NCI-H1930 (cell line): ENCODE data around the gene MGAT5B.
"Not testable (repeated sequence)": the region's sequence is repeated elsewhere in the genome, so short reads cannot be mapped to it uniquely, and the experiment has no call there.

Experiments used
- DNase-seq, 2 experiments: peaks; one replicate each; lab custom pipeline; 2025; lab: John Stamatoyannopoulos, UW

MGAT5B gene

DNA sequence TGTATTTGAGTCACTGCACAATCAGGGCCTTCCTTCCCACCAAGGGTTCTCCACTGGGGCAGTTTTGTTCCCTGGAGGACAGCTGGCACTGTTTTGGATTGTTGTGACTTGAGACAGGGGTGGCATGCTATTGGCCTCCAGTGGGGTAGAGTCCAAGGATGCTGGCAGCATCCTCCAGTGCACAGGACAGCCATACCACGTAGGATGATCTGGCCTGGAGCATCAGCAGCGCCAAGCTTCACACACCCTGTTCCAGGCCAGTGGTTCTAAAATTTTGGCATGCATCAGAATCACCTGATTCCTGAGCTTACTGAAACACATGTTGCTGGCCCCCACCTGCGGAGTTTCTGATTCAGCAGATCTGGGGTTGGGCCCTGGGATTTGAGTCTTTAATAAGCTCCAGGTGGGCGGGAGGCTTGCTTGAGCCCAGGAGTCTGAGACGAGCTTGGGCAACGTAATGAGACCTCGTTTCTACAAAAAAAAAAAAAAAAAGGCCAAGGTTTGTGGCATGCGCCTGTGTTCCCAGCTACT lies 83.2 kb downstream of the MGAT5B start:
- DNase-seq = no peak

DNA sequence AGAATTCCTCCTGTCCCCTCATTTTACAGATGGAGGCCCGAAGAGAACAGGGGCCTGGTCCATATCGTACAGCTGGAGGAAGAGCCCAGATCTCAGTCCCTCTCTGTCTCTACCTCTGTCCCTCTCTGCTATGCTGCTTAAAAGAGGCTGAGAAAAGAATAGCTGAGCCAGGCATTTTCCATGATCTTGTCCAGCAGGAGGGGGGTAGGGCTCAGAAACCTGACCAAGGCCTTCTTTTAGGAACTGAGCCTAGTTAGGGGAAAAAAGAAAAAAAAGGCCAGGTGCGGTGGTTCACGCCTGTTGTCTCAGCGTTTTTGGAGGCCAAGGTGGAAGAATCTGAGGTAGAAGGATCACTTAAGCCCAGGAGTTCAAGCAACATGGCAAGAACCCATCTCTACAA lies 84.2 kb downstream of the MGAT5B start:
- DNase-seq = no peak

DNA sequence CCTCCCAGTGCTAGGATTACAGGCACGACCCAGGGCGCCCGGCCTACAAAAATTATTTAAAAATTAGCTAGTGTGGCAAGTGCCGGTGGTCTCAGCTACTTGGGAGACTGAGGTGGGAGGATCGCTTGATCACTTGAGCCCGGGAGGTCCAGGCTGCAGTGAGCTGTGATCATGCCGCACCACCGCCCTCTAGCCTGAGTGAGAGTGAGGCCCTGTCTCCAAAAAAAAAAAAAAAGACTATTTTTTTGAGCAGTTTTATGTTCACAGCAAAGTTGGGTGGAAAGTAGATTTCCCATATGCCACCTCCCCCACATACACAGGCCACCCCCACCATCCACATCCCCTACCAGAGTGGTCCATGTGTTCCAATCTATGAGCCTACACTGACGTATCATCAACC lies 84.9 kb downstream of the MGAT5B start:
- DNase-seq = no peak

DNA sequence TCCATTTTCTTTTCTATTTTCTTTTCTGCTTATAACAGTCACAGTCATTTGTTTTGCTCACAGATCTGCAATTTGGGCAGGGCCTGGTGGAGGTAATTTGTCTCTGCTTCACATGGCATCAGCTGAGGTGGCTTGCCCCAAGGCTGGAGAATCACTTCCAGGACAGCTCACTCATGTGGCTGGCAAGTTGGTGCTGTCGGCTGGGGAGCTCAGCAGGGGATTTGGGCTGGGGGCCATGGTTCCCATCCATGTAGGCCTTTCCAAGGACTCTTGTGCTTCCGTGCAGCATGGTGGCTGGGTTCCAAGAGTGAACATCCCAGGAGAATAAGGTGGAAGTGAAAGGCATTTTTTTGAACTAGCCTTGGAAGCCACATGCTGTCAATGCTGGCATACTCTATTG lies 85.7 kb downstream of the MGAT5B start:
- DNase-seq = no peak

DNA sequence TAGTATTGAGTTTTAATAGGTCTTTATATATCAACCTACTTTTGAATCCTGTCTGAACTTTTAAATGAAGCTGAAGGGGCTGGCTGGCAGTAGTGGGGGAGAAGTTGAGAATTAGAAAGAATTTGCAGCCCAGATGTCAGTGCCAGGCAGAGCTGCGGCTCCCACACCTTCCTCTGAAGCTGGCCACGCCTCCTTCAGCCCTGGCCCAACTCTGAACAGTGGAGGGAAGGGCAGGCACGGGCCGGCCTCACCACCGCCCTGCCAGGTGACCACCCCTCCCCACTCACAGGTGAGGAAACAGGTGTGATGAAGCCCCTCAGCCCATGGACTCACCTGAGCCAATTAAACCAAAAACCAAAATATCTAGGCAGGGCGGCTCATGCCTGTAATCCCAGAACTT lies 87.0 kb downstream of the MGAT5B start:
- DNase-seq = no peak

DNA sequence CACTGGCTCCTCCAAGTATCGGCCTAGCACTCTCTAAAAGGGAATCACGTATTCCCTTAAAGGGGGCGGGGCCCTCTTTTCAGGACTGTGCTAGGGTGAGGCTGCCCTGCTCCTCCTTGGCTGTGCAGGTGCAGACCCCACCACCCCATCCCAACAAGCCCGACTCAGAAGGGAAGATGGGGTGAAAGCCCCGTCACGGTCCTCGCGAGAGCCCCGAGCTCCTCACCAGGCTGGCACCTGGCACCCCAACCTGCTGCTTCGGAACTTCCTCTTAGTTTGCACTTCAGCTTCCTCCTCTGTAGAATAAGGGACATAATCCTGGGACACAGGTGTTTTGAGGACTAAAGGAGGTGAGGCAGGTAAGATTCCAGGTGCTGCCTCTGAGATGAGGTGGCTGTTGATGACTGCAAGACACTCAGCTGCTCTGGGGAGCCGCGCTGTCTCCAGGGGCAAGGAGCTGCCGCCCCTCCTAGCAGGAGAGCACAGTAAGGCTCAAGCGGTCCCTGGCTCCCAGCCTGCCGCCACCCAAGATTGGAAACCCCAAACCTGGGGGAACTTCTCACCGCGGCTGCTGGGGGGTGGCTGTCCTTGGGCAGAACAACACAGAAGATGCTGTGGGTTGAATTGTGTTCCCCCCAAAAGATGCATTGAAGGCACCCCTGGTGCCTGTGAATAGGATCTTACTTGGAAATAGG lies 88.8 kb downstream of the MGAT5B start:
- DNase-seq = no peak

DNA sequence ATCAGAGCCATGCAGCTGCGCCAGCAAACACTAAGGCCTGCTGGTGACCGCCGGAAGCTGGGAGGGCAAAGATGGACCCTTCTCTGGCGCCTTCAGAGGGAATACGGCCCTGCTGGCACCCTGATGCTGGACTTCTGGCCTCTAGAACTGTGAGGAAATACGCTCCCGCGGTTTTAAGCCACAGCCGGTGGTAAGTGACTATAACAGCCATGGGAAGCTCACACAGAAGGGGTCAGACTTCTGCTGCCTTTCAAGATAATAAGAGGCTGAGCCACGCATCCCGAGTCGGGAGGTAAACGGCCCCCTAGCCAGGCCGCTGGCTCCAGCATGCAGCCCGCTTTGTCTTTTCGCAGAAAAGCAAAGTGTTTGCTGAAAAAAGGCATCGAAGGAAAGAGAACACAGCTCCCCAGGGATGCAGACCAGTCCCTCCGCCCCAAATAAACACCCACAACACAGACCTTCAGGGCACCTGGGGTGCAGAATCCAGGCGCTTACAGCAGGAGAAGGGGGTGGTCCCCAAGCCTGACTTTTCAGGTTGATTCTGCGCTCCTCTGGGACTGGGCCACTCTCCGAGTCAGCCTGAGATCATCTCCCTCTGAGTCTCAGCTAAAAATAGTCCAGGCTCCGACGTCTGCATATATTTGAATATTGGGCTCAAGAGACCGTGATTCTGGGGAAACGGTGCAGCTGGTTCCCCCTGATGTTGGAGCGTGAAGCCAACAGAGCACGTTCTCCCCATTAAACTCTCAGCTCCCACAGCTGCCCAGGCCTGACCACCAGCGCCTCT lies 89.7 kb downstream of the MGAT5B start:
- DNase-seq = no peak

DNA sequence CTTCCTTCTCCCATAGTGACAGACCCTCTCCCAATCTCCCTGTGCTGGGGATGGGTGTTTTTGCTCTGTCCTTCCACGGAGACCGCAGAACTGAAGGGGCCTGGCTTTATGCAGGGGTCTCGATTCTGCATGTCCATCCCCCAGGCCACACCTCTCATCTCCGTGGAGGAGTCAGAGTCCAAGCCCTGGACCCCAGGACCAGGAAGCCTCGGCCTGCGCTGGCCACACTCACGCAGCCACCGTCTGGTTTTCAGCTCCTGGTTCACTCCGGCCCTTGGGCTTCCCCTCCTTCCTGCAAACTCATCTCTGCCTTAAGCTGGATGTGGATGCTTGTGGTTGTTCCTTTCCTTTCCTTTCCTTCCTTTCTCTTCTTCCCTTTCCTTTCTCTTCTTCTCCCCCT lies 90.8 kb downstream of the MGAT5B start:
- no peak for DNase-seq

DNA sequence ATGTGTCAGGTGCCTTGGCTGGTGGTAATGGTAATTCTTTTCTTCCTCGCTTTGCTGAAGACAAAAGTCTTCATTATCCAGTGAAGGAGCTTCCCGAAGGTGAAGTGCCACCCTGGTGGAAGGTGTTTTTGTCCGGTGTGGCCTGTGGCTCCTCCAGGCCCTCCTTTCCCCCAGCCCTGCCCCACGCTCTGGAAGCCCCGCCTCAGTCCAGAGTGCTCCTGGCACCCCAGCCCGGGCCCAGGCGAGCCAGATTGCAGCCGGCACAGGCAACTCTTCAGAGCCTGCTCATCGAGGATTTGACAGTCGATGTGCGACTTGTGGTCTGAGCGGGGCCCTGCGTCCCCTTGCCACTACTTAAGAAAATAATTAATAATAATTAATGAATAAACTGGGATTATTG lies 93.7 kb downstream of the MGAT5B start:
- no peak for DNase-seq

DNA sequence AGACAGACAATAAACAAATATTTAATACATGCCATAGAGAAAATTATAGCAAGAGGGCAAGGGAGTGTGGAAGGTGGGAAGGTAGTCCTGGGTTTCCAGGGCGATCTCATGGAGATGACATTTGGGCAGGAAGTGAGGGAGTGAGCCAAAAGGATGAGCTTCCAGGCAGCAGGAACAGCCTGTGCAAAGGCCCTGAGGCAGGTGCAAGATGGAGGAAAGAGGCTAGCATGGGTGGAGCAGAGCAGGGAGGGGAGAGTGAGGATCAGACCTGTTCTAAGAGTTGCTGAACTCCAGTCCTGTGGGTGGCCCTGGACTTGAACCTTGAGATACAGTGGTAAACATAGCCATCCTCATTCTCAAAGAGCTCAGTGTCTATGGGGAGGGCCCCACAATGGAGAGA lies 94.7 kb downstream of the MGAT5B start:
- DNase-seq = no peak

DNA sequence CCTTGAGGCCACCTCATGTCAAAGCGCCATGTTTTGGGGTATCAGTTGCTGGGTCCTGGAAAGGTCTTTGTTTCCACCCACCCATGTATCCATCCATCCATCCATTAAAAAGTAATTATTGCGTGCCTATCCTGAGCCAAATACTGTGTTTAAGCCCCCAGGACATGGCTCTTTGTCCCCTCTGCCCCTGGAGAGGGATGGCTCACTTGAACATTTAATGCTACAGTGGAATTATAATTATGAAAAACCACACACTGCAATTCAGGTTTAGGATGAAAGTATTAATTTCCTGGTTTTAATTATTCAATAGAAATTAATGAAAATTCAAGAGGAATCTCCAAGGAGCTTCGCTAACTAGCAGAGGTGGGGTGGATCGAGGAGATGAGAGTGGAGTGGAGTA lies 97.8 kb downstream of the MGAT5B start:
- no peak for DNase-seq

DNA sequence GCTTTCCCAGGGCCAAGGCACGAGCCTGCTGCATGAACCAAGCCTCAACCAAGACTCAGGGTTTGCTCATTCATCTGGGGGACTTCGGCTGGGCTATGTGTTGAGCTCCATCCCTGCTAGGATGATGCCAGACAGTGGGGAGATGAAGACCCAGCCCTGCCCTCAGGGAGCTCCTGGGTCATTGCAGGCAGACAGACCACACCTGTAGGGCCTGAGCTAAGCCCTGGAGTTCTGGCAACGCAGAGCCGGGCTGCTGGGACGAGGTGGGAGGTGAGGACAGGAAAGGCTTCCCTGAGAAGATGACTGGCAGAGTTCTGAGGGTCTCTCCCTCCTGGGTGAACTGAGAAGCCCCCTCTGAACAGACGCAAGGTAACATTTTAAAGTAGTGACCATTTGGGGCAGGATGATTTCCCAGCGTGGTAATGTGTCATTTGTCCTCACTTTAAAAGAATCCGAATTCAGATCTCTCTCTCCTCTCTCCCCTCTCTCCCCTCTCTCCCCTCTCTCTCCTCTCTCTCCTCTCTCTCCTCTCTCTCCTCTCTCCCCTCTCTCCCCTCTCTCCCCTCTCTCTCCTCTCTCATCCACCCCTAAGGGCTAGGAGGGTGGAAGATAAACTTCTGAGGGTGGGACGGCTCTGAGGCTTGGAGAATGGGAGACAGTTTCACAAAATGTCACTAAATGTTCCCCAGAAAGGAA lies 98.4 kb downstream of the MGAT5B start:
- no peak for DNase-seq

DNA sequence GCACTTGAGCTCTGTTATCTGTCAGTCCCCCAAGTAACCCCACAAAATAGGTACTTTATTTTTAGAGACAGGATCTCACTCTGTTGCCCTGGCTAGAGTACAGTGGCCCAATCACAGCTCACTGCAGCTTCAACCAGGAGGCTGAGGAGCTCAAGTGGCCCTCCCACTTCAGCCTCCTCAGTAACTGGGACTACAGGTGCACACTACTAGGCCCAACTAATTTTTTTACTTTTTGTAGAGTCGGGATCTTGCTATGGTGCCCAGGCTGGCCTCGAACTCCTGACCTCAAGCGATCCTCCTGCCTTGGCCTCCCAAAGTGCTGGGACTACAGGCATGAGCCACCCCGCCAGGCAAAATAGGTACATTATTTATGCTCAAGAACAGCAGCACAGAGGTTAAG lies 99.6 kb downstream of the MGAT5B start:
- no peak for DNase-seq

DNA sequence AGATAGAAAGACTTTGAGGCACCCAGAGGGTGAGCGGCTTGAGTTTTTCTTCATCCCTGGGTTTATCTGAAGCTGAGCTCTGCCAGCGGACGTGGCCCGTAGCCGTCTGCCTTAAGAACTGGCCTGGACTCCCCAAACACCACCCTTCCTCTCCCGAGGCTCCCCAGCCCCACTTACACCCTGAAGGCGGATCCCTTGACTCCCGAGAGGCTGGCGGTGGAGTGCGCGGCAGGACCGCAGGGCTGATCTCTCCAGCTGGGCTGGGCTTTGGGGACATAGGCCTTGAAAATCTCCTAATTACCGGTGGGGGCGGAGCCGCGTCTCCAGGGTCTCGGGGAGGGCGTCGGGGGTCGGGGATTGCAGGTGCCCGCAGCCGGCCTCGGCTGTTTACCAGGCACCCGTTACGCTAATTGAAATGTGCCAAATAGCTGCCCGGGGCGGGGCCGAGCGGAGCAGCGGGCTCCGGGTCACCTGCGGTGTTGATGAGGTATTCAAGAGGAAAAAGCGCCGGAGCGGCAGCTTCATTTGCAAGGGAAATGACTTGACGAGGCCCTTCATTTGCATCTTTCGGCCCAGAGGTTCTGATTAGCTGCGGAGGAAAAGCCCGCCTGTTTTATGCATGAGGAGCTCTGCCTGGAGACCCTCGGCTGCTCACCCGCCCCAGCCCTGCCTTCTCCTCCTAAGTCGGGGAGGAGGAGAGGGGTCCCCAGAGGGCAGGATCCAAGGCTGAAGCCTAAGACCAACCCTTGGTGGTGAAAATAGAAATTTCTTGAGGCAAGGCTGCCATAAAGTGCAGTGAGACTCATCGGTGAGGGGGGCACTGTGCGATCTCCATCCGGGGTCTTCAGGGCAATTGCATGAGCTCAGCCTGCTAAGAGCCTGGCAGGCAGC lies 100.7 kb downstream of the MGAT5B start:
- DNase-seq = peak; percentile 73 to 78

DNA sequence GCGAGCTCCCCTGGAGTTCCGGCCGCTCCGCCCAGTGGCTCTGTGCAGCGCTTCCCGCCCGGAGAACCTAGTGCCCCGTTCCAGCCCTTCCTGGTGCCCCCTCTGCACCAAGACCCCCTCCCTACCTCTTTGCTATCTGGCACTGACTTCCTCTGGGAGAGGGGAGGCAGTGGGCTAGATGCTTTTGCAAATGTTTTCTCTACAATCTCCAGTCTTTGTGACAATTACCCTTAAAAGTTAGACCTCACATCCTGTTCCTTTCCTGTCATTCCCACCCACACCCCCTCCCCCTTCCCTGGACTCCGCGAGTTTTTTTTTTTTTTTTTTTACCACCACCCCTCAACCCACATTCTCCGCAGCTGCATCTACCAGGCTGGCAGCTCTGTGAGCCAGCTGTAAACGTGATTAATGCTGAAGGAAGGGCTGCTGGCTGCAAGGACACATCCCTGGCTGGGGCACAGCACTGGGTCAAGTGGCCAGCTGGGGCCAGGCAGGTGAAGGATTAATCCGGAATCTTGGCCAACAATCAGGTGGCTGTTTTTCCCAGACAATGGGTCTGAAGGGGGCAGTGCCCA lies 101.5 kb downstream of the MGAT5B start:
- no peak for DNase-seq

DNA sequence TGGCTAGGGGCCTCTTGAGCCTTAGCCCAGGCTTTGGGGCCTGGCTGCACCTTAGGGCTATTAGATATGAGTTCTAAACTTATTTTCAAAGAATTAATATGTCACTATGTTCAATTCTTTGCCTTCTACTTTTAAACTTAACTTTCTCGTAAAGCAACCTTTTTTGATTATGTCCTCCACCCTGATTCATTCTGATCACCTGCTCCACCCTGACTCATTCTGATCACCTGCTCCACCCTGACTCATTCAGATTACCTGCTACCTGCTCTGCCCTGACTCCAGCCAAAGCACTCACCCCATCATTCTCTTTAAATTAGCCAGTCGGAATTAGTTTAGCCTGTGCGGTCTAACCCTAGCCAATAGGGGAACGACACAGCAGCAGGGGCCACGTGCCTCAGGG lies 102.0 kb downstream of the MGAT5B start:
- not testable (repeated sequence) for DNase-seq

DNA sequence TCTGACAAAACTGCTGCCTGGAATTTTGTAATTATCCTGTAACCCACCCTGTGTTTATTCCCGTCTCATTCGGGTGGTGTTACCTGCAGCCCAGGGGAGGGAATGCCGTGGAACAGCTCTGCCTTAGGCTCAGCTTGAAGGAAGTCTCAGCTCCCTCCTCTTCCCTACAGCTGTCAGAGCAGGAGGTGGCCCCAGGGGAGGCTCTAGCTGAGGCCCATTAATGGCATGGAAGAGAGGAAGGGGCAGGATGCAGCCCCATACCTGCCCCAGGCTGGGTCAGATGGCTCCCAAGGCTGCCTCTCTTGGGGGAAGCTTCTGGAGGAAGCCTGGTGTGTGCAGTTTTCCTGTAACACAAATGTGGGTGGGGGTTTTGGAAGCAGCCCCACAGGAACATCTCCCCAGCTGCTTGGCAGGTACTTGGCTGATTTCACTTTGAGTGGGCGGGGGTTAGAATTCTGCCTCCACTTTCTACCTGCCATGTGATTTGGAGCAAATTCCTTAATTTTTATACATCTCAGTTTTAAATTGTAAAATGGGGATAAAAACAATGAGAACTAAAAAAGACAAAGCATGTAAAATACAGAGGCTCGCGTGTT lies 103.9 kb downstream of the MGAT5B start:
- no peak for DNase-seq

DNA sequence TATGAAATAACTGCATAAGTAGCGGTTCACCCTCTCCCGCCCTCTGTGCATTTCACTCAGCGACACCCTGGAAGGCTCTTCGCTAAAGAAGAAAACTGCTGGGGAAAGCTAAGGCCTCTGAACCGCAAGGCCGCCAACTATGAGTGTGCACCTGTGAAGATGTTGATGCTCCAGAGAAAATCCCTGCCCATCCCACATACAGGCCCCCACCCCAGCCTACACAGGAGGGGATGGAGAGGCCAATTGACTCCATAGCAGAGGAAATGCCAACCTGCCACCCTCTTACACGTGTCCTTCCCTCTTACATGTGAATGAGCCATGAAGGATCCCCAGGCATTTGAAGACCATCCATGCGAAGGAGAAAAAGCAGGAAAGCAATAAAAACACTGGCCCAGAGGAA lies 104.8 kb downstream of the MGAT5B start:
- no peak for DNase-seq

DNA sequence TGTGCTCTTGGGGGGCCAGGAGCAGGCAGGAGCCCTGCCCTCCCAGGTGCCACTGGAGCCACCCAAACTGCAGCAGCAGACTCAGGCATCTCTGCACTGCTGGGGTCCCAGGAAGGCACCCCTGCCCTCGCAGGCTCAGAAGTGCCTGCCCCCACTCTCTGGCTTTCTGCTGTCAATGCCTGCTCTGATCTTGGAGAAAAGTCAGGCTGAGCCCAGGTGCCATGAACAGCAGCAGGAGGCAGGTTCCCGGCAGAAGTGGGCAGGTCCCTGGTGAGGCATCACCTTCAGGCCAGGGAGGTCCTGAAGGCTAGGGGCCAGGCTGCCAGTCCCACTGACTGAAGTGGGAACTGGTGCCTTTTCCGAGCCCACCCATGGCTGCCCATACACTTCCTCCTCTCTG lies 106.5 kb downstream of the MGAT5B start:
- DNase-seq = no peak

DNA sequence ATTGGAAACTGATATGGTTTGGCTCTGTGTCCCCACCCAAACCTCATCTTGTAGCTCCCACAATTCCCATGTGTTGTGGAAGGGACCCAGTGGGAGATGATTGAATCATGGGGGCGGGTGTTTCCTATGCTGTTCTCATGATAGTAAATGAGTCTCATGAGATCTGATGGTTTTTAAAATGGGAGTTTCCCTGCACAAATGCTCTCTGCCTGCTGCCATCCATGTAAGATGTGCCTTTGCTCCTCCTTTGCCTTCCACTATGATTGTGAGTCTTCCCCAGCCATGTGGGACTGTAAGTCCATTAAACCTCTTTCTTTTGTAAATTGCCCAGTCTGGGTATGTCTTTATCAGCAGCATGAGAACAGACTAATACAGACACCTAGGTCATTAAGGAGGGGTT lies 109.8 kb downstream of the MGAT5B start:
- DNase-seq = not testable (repeated sequence)
